ENCODE results near the gene PSMA7.

DNA sequence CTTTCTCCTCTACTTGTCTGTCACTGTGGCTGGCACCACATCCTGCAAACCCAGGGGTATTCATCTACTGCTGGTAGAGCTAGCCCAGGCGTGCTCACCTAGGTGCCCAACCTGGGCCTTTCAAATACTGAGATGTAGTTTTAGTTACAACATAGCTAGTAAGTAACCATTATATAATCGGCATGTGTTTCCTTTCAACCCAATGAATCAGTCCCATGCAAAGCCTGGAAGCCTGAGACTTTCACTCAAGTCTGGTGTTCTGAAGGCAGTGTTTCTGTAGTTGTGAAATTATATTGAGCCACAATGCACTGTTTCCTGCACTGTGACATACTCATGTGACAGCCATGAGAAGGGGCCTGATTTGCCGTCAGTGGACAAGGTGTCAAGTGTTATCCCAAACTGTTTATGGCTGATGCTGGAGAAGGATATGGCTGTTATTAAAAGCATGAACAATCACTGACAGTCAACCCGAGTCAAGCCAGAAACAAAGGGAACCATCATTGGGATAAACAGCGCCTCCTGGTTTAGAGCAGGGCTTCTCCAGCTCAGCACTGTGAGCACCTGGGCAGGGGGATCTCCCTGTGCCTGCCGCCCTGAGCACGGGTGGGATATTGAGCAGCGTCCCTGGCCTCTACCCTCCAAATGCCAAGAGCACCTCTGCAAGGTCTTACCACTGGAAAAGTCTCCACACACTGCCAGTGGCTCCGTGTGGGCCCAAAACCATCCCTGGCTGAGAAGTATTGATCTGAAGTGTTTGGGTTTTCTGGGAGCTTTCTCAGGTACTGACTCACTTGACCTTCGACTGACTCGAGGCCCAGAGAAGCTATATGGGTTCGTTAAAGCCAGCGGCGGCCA is 1.6 kb downstream of the PSMA7 start:
- TF ChIP-seq, protein P1, sequence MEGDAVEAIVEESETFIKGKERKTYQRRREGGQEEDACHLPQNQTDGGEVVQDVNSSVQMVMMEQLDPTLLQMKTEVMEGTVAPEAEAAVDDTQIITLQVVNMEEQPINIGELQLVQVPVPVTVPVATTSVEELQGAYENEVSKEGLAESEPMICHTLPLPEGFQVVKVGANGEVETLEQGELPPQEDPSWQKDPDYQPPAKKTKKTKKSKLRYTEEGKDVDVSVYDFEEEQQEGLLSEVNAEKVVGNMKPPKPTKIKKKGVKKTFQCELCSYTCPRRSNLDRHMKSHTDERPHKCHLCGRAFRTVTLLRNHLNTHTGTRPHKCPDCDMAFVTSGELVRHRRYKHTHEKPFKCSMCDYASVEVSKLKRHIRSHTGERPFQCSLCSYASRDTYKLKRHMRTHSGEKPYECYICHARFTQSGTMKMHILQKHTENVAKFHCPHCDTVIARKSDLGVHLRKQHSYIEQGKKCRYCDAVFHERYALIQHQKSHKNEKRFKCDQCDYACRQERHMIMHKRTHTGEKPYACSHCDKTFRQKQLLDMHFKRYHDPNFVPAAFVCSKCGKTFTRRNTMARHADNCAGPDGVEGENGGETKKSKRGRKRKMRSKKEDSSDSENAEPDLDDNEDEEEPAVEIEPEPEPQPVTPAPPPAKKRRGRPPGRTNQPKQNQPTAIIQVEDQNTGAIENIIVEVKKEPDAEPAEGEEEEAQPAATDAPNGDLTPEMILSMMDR (IDR thresholded peaks at IDR 0.05), result peak in 6 of 12 donors; percentile 10 to 47 (median 24)
- TF ChIP-seq POLR2A (IDR thresholded peaks at IDR 0.05), result no peak
